Measurements from ENCODE around the gene PLXNA4. TPM values are rescaled to one million over a fixed set of nuclear protein-coding genes. Genes with fewer than 3 reads are reported as not detected.

Gene PLXNA4
- total and polyA plus RNA-seq, 4 donors: 0.63 to 4.6 (median 2.1) TPM

DNA sequence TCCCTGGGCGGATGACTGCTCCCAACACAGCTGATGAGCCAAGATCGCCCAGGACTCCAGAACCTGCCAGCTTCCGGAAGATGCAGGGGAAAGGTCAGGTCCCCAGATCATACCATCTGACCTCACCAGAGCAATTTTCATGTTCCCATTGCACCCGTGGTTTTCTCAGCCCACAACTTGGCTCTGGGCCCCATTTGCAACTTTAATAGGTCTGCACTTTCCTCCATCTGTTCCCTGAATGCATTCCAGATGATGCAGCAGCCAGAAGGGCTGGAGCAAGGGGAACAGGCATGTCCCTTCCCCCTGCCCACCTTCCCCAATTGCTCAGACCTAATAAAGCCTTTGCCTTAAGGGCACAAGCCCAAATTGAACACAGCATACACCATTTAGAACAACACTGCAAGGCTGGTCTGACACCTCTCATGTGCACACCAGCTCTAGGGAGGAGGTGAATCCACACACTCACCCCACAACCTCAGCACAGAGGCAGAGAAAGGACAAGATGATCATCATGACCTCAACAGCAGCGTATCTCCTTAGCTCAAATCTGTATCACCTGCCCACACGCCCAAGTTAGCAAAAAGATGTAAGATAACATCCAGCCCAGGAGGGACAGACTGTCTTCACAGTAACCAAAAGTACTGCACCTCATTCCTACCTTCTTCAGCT is 87.5 kb downstream of the PLXNA4 start:
- H3K36me3 ChIP-seq (ENCODE audit: control insufficient read depth in 4 of 4, insufficient read depth in 4 of 4, low read length in 4 of 4): no peaks in the 10 kb centered on the region
- ATAC-seq (ENCODE audit: insufficient read depth, low FRiP score) (no peak), DNase-seq (no peak)
- H3K27me3 ChIP-seq (ENCODE audit: control insufficient read depth in 3 of 3, insufficient read depth in 3 of 3, low read length in 2 of 3): peaks cover 0 to 7% (median 4%) of the 10 kb centered on the region in 3 donors
- H3K4me1 ChIP-seq (ENCODE audit: control insufficient read depth in 5 of 5, insufficient read depth in 5 of 5, low read length in 5 of 5): peaks cover 0 to 9% (median 4%) of the 10 kb centered on the region in 5 donors
- no peak overlapping the region for H3K9ac ChIP-seq (ENCODE audit: insufficient read depth in 1 of 2, low read length in 2 of 2)
- 81 to 82% methylated on average over 6 of the region's 6 CpGs for WGBS, 2 donors
- TF ChIP-seq, protein P1, sequence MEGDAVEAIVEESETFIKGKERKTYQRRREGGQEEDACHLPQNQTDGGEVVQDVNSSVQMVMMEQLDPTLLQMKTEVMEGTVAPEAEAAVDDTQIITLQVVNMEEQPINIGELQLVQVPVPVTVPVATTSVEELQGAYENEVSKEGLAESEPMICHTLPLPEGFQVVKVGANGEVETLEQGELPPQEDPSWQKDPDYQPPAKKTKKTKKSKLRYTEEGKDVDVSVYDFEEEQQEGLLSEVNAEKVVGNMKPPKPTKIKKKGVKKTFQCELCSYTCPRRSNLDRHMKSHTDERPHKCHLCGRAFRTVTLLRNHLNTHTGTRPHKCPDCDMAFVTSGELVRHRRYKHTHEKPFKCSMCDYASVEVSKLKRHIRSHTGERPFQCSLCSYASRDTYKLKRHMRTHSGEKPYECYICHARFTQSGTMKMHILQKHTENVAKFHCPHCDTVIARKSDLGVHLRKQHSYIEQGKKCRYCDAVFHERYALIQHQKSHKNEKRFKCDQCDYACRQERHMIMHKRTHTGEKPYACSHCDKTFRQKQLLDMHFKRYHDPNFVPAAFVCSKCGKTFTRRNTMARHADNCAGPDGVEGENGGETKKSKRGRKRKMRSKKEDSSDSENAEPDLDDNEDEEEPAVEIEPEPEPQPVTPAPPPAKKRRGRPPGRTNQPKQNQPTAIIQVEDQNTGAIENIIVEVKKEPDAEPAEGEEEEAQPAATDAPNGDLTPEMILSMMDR (IDR thresholded peaks at IDR 0.05; ENCODE audit: control extremely low read depth, extremely low read depth): no peak
- no peaks in the 10 kb centered on the region for H3K9me3 ChIP-seq (ENCODE audit: control insufficient read depth in 4 of 4, insufficient read depth in 3 of 4, low read length in 3 of 4)
- H3K27ac ChIP-seq (ENCODE audit: low read depth in 1 of 2, low read length in 1 of 2): no peak overlapping the region
- no peak overlapping the region for H3K4me3 ChIP-seq

GRCh38 chr7:132486274-132486610 is 90.0 kb downstream of the PLXNA4 start:
- H3K4me1 ChIP-seq (ENCODE audit: control insufficient read depth in 5 of 5, insufficient read depth in 5 of 5, low read length in 5 of 5): peaks cover 0 to 9% (median 4%) of the 10 kb centered on the region in 5 donors
- 46 to 49% methylated on average over 6 of the region's 6 CpGs for WGBS, 2 donors
- ATAC-seq (ENCODE audit: insufficient read depth, low FRiP score): no peak
- peak; percentile 60 to 78 (median 63) for DNase-seq
- TF ChIP-seq, protein P1 (IDR thresholded peaks at IDR 0.05; ENCODE audit: control extremely low read depth, extremely low read depth): no peak
- H3K4me3 ChIP-seq: no peak overlapping the region
- H3K27ac ChIP-seq (ENCODE audit: low read depth in 1 of 2, low read length in 1 of 2): no peak overlapping the region
- no peak overlapping the region for H3K9ac ChIP-seq (ENCODE audit: insufficient read depth in 1 of 2, low read length in 2 of 2)
- peaks cover 0 to 10% (median 4%) of the 10 kb centered on the region in 3 donors for H3K27me3 ChIP-seq (ENCODE audit: control insufficient read depth in 3 of 3, insufficient read depth in 3 of 3, low read length in 2 of 3)
- no peaks in the 10 kb centered on the region for H3K9me3 ChIP-seq (ENCODE audit: control insufficient read depth in 4 of 4, insufficient read depth in 3 of 4, low read length in 3 of 4)
- no peaks in the 10 kb centered on the region for H3K36me3 ChIP-seq (ENCODE audit: control insufficient read depth in 4 of 4, insufficient read depth in 4 of 4, low read length in 4 of 4)

DNA sequence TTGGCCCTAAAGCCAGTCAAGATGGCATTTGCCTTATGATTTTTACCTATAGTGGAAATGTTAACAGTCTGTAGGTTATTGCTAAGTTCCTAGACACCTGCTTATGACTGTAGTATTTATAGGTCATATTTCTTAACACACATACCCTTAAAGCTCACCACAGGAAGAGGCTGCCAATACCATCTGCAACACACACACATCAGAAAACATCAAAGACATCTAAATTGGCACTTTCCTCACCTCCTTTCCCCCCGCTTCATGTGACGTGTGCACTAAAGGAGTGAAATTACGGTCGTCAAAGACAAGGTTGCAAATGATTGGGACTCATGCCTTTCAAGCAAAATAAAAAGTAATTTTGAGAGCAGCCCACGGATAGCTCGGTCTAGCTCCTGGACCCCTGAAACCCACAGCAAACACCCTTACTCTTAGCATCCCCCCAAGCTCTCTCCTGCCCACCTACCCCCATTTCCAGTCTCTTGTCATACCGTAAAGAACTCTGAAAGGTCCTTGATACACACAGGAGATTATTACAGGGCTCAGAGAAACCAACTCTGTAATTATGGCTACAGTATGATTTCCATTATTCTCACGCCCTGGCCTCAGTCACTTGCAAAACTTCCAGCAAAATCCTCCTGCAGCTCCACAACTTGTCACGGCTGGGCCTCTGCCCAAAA is 90.5 kb downstream of the PLXNA4 start:
- WGBS, 2 donors: 71 to 80% methylated on average over 9 of the region's 9 CpGs
- H3K27ac ChIP-seq (ENCODE audit: low read depth in 1 of 2, low read length in 1 of 2): no peak overlapping the region
- no peak overlapping the region for H3K9ac ChIP-seq (ENCODE audit: insufficient read depth in 1 of 2, low read length in 2 of 2)

More for the DNA sequence above, 90.5 kb downstream of the PLXNA4 start:
- H3K4me1 ChIP-seq (ENCODE audit: control insufficient read depth in 5 of 5, insufficient read depth in 5 of 5, low read length in 5 of 5): peaks cover 0 to 10% (median 4%) of the 10 kb centered on the region in 5 donors
- DNase-seq (no peak), ATAC-seq (ENCODE audit: insufficient read depth, low FRiP score) (no peak)
- no peaks in the 10 kb centered on the region for H3K36me3 ChIP-seq (ENCODE audit: control insufficient read depth in 4 of 4, insufficient read depth in 4 of 4, low read length in 4 of 4)
- peaks cover 0 to 10% (median 4%) of the 10 kb centered on the region in 3 donors for H3K27me3 ChIP-seq (ENCODE audit: control insufficient read depth in 3 of 3, insufficient read depth in 3 of 3, low read length in 2 of 3)
- H3K9me3 ChIP-seq (ENCODE audit: control insufficient read depth in 4 of 4, insufficient read depth in 3 of 4, low read length in 3 of 4): no peaks in the 10 kb centered on the region
- no peak overlapping the region for H3K4me3 ChIP-seq
- TF ChIP-seq, protein P1 (IDR thresholded peaks at IDR 0.05; ENCODE audit: control extremely low read depth, extremely low read depth): no peak
